ENCODE measurements around the gene SNED1. TPM values are rescaled to one million over a fixed set of nuclear protein-coding genes. Genes with fewer than 3 reads are reported as not detected.

SNED1 gene
- total RNA-seq, 1 experiment from 2014 or later: 3.2 TPM

DNA sequence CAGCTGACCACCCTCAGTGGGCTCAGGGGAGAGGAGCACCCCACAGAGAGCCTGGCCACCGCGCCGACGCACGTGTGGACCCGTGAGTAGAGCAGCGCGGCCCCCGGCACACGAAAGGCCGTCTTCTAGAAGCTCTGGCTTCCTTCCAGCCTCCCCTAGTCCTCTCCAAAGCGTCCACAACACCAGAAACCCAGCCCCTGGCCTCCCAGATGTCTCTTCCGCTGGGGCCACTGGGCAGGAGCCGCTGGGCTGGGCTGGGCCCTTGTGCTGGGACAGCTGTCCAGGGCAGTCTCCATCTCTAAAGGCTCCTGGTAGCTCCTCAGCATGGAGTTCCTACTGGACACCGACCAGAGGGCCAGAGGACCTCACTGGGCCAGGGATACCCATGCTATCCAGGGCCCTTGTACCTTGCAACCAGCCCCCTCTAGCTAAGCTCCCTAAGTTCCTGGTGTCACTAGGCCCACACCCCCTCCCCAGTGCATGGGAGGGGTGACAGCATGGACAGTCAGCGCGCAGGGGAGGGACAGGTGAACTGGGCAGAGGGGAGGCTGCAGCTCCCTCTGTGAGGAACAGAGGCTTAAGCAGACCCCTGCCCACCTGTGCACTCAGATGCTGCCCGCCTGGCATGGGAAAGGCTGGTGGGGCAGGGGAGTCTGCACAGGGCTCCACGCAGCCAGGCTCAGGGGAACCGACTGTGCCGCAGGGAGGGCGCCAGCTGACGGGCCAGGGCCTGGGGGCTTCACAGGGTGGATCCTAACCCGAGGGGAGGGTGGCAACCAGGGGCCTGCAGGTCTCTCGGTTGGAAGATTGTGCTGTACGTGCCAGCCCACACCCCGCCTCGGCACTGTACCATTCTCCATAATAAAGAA is 70.8 kb downstream of the SNED1 start:
- Mint-ChIP-seq H3K9me3 (no peaks in the 10 kb centered on the region), H3K36me3 (no peaks in the 10 kb centered on the region), H3K4me1 (no peaks in the 10 kb centered on the region), H3K27me3 (ENCODE audit: low read depth) (no peaks in the 10 kb centered on the region), H3K4me3 (no peak overlapping the region), H3K27ac (no peak overlapping the region)
- TF ChIP-seq RELA (CRISPR knock-in tag; IDR thresholded peaks at IDR 0.05; ENCODE audit: borderline replicate concordance): no peak
- TF ChIP-seq, protein P1, sequence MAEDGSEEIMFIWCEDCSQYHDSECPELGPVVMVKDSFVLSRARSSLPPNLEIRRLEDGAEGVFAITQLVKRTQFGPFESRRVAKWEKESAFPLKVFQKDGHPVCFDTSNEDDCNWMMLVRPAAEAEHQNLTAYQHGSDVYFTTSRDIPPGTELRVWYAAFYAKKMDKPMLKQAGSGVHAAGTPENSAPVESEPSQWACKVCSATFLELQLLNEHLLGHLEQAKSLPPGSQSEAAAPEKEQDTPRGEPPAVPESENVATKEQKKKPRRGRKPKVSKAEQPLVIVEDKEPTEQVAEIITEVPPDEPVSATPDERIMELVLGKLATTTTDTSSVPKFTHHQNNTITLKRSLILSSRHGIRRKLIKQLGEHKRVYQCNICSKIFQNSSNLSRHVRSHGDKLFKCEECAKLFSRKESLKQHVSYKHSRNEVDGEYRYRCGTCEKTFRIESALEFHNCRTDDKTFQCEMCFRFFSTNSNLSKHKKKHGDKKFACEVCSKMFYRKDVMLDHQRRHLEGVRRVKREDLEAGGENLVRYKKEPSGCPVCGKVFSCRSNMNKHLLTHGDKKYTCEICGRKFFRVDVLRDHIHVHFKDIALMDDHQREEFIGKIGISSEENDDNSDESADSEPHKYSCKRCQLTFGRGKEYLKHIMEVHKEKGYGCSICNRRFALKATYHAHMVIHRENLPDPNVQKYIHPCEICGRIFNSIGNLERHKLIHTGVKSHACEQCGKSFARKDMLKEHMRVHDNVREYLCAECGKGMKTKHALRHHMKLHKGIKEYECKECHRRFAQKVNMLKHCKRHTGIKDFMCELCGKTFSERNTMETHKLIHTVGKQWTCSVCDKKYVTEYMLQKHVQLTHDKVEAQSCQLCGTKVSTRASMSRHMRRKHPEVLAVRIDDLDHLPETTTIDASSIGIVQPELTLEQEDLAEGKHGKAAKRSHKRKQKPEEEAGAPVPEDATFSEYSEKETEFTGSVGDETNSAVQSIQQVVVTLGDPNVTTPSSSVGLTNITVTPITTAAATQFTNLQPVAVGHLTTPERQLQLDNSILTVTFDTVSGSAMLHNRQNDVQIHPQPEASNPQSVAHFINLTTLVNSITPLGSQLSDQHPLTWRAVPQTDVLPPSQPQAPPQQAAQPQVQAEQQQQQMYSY (CRISPR knock-in tag; IDR thresholded peaks at IDR 0.05): no peak
- ATAC-seq: no peak
- POLR2A ChIA-PET: no interaction called here
- CTCF ChIA-PET: interaction anchor here (0.9 to 3.3 kb wide), 2 partner anchors 9 kb away, joined by 4 to 20 read pairs; no protein-coding TSS in a partner anchor
- no peak for DNase-seq (ENCODE audit: low spot score)

DNA sequence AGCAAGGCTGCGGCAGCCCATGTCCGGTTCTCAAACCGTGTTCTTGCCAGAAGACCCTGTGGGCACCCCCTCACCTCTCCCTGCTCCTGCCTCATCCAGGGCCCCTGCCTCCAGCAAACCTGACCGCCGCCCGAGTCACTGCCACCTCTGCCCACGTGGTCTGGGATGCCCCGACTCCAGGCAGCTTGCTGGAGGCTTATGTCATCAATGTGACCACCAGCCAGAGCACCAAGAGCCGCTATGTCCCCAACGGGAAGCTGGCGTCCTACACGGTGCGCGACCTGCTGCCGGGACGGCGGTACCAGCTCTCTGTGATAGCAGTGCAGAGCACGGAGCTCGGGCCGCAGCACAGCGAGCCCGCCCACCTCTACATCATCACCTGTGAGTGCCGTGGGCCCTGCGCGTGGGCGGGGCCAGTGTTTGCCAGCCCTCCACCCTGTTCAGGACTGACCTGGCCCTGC is 71.4 kb downstream of the SNED1 start:
- DNase-seq (ENCODE audit: low spot score): peak; percentile 34
- POLR2A ChIA-PET: no interaction called here
- ATAC-seq: peak; percentile 62
- CTCF ChIA-PET: interaction anchor here (0.9 kb wide), 1 partner anchor 8 kb away, joined by 4 read pairs; no protein-coding TSS in a partner anchor
- Mint-ChIP-seq H3K4me1 (no peaks in the 10 kb centered on the region), H3K27ac (no peak overlapping the region), H3K9me3 (no peaks in the 10 kb centered on the region), H3K27me3 (ENCODE audit: low read depth) (no peaks in the 10 kb centered on the region), H3K4me3 (no peak overlapping the region), H3K36me3 (no peaks in the 10 kb centered on the region)
- TF ChIP-seq, protein P2, sequence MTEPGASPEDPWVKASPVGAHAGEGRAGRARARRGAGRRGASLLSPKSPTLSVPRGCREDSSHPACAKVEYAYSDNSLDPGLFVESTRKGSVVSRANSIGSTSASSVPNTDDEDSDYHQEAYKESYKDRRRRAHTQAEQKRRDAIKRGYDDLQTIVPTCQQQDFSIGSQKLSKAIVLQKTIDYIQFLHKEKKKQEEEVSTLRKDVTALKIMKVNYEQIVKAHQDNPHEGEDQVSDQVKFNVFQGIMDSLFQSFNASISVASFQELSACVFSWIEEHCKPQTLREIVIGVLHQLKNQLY (CRISPR knock-in tag; IDR thresholded peaks at IDR 0.05): no peak
- TF ChIP-seq TEAD4 (CRISPR knock-in tag; IDR thresholded peaks at IDR 0.05) (no peak), ZBTB21 (CRISPR knock-in tag; IDR thresholded peaks at IDR 0.05; ENCODE audit: borderline replicate concordance) (no peak)

DNA sequence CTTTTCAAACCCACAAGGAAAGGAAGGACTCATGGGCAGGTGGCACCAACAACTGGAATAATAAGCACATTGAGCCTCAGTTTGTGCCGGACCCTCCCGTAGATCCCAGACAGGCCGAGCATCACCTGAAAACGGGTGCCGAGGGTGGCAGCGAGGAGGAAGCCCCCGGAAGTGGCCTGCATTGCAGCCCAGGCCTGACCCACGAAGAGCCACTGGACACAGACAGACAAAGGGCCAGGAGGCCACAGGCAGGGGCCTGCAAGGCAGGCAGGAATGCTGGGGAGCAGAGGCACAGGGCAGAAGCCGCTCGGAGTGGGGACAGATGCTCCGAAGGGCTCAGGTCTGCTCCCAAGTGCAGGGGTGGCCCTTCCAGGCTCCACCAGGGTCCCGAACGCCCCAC is 71.9 kb downstream of the SNED1 start:
- POLR2A ChIA-PET: no interaction called here
- CTCF ChIA-PET: interaction anchor here (0.9 to 1.8 kb wide), 2 partner anchors 8 to 219 kb away, joined by 4 to 5 read pairs; no protein-coding TSS in a partner anchor
- ATAC-seq (no peak), DNase-seq (ENCODE audit: low spot score) (no peak)
- no peaks in the 10 kb centered on the region for H3K36me3 Mint-ChIP-seq
- H3K4me3 Mint-ChIP-seq: no peak overlapping the region
- no peaks in the 10 kb centered on the region for H3K4me1 Mint-ChIP-seq
- H3K27ac Mint-ChIP-seq: no peak overlapping the region; the same call in 1 of the 2 replicates
- no peaks in the 10 kb centered on the region for H3K9me3 Mint-ChIP-seq
- H3K27me3 Mint-ChIP-seq (ENCODE audit: low read depth): no peaks in the 10 kb centered on the region
- TF ChIP-seq, protein P3, sequence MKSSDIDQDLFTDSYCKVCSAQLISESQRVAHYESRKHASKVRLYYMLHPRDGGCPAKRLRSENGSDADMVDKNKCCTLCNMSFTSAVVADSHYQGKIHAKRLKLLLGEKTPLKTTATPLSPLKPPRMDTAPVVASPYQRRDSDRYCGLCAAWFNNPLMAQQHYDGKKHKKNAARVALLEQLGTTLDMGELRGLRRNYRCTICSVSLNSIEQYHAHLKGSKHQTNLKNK (CRISPR knock-in tag; IDR thresholded peaks at IDR 0.05): no peak
- no peak for TF ChIP-seq MXD4 (CRISPR knock-in tag; IDR thresholded peaks at IDR 0.05; ENCODE audit: borderline replicate concordance)
- TF ChIP-seq, protein P4, sequence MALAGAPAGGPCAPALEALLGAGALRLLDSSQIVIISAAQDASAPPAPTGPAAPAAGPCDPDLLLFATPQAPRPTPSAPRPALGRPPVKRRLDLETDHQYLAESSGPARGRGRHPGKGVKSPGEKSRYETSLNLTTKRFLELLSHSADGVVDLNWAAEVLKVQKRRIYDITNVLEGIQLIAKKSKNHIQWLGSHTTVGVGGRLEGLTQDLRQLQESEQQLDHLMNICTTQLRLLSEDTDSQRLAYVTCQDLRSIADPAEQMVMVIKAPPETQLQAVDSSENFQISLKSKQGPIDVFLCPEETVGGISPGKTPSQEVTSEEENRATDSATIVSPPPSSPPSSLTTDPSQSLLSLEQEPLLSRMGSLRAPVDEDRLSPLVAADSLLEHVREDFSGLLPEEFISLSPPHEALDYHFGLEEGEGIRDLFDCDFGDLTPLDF (CRISPR knock-in tag; IDR thresholded peaks at IDR 0.05): no peak
- TF ChIP-seq ZNF416 (CRISPR knock-in tag; IDR thresholded peaks at IDR 0.05): no peak
- TF ChIP-seq CBFB (CRISPR knock-in tag; IDR thresholded peaks at IDR 0.05; ENCODE audit: low read depth): no peak
- TF ChIP-seq NR2C2 (CRISPR knock-in tag; IDR thresholded peaks at IDR 0.05): no peak
- no peak for TF ChIP-seq TEAD4 (CRISPR knock-in tag; IDR thresholded peaks at IDR 0.05)
- TF ChIP-seq SMAD3 (CRISPR knock-in tag; IDR thresholded peaks at IDR 0.05; ENCODE audit: borderline replicate concordance): no peak
- TF ChIP-seq, protein P5, sequence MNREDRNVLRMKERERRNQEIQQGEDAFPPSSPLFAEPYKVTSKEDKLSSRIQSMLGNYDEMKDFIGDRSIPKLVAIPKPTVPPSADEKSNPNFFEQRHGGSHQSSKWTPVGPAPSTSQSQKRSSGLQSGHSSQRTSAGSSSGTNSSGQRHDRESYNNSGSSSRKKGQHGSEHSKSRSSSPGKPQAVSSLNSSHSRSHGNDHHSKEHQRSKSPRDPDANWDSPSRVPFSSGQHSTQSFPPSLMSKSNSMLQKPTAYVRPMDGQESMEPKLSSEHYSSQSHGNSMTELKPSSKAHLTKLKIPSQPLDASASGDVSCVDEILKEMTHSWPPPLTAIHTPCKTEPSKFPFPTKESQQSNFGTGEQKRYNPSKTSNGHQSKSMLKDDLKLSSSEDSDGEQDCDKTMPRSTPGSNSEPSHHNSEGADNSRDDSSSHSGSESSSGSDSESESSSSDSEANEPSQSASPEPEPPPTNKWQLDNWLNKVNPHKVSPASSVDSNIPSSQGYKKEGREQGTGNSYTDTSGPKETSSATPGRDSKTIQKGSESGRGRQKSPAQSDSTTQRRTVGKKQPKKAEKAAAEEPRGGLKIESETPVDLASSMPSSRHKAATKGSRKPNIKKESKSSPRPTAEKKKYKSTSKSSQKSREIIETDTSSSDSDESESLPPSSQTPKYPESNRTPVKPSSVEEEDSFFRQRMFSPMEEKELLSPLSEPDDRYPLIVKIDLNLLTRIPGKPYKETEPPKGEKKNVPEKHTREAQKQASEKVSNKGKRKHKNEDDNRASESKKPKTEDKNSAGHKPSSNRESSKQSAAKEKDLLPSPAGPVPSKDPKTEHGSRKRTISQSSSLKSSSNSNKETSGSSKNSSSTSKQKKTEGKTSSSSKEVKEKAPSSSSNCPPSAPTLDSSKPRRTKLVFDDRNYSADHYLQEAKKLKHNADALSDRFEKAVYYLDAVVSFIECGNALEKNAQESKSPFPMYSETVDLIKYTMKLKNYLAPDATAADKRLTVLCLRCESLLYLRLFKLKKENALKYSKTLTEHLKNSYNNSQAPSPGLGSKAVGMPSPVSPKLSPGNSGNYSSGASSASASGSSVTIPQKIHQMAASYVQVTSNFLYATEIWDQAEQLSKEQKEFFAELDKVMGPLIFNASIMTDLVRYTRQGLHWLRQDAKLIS (CRISPR knock-in tag; IDR thresholded peaks at IDR 0.05; ENCODE audit: borderline replicate concordance): no peak
- no peak for TF ChIP-seq FOXJ3 (CRISPR knock-in tag; IDR thresholded peaks at IDR 0.05; ENCODE audit: borderline replicate concordance)
- TF ChIP-seq, protein P6, sequence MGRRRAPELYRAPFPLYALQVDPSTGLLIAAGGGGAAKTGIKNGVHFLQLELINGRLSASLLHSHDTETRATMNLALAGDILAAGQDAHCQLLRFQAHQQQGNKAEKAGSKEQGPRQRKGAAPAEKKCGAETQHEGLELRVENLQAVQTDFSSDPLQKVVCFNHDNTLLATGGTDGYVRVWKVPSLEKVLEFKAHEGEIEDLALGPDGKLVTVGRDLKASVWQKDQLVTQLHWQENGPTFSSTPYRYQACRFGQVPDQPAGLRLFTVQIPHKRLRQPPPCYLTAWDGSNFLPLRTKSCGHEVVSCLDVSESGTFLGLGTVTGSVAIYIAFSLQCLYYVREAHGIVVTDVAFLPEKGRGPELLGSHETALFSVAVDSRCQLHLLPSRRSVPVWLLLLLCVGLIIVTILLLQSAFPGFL (CRISPR knock-in tag; IDR thresholded peaks at IDR 0.05; ENCODE audit: borderline replicate concordance): no peak
- TF ChIP-seq FOXK1 (CRISPR knock-in tag; IDR thresholded peaks at IDR 0.05): no peak
- TF ChIP-seq SP1 (CRISPR knock-in tag; conservative IDR thresholded peaks at IDR 0.05): no peak
- TF ChIP-seq, protein P7, sequence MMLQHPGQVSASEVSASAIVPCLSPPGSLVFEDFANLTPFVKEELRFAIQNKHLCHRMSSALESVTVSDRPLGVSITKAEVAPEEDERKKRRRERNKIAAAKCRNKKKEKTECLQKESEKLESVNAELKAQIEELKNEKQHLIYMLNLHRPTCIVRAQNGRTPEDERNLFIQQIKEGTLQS (CRISPR knock-in tag; conservative IDR thresholded peaks at IDR 0.05): no peak
